K562 treated with DMSO at 1 percent for 48 hours (cell line): ENCODE measurements around the gene GNL1. TPM values are rescaled to one million over a fixed set of nuclear protein-coding genes. Genes with fewer than 3 reads are reported as not detected.

Experiments used
- total RNA-seq: library from RNA; unstranded; fragments of 300-600 nt; gene quantifications from 2 replicates; pipeline ENCODE4 v1.2.3, GENCODE V29; 2022; ENCODE audit warnings: low replicate concordance; ENCODE audit errors: extremely low read depth

GNL1 gene
- total RNA-seq = not detected in 2 replicates

GRCh38 chr6:30556066-30556905 is at the start of gene GNL1:
TSS of gene GNL1 (minus strand) at chr6:30556489. CDS start at chr6:30556203, 286 bp downstream.

GRCh38 chr6:30571075-30571761 is 14.9 kb upstream of the GNL1 start, which contains the start of gene ABCF1:
TSS of gene ABCF1 (plus strand) at chr6:30571442. CDS start at chr6:30571488, 46 bp downstream.

GRCh38 chr6:30556906-30557682 is 805 bp upstream of the GNL1 start, which contains the start of gene PRR3:
TSS of gene PRR3 (plus strand) at chr6:30557295. CDS start at chr6:30557345, 50 bp downstream.

Other genes starting within 250 kb of the GNL1 start
- not detected in 2 replicates for gene TRIM39, start 229.6 kb downstream of the GNL1 start, total RNA-seq
- not detected in 2 replicates for gene RPP21, start 211.3 kb downstream of the GNL1 start, total RNA-seq
- gene HLA-E, start 67.0 kb downstream of the GNL1 start, total RNA-seq = not detected in 2 replicates
- not detected in 2 replicates for gene PRR3, start 806 bp upstream of the GNL1 start, total RNA-seq
- not detected in 2 replicates for gene ABCF1, start 15.0 kb upstream of the GNL1 start, total RNA-seq
- not detected in 2 replicates for gene PPP1R10, start 60.8 kb upstream of the GNL1 start, total RNA-seq
- not detected in 2 replicates for gene MRPS18B, start 61.4 kb upstream of the GNL1 start, total RNA-seq
- not detected in 2 replicates for gene ATAT1, start 70.4 kb upstream of the GNL1 start, total RNA-seq
- gene C6orf136, start 90.6 kb upstream of the GNL1 start, total RNA-seq = not detected in 2 replicates
- gene DHX16, start 116.5 kb upstream of the GNL1 start, total RNA-seq = not detected in 2 replicates
- gene PPP1R18, start 130.2 kb upstream of the GNL1 start, total RNA-seq = not detected in 2 replicates
- not detected in 2 replicates for gene NRM, start 134.5 kb upstream of the GNL1 start, total RNA-seq
- 246 TPM in 1 of 2 replicates, not detected in the other for gene MDC1, start 160.8 kb upstream of the GNL1 start, total RNA-seq
- gene TUBB, start 163.9 kb upstream of the GNL1 start, total RNA-seq = 976 and 1,473 TPM in 2 replicates
- 531 TPM in 1 of 2 replicates, not detected in the other for gene FLOT1, start 186.2 kb upstream of the GNL1 start, total RNA-seq
- not detected in 2 replicates for gene IER3, start 188.1 kb upstream of the GNL1 start, total RNA-seq